ENCODE measurements around the gene RASAL2. TPM values are rescaled to one million over a fixed set of nuclear protein-coding genes. Genes with fewer than 3 reads are reported as not detected.

The RASAL2 gene
- total RNA-seq, 1 experiment from 2014 or later, result 22.2 TPM

DNA sequence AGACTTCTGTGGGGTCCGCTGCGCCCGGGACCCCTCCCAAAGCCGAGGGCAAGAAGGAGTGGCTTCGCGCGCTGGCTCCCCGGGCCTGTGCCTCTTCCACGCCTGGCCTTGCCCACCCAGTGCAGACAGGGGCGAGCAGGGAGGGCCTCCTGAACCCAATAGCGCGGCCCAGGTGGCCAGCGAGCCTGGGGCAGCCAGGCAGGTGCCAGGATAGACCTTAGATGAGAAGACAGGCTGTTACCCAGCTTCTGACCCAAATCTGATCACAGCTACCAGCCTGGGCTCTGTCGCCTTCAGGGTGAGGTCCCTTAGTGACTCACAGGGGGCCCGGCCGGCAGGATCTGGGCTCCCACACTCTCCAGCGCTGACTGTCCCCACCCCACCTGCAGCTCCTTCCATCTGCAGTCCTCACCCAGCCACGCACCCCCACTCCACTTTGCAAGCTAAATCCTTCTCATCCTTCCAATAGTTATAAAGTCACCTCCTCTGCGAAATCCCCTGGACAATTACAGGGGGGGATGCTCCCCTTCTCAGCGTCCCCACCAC, 393.2 kb downstream of the RASAL2 start:
- H3K18ac ChIP-seq (ENCODE audit: insufficient read length, low read depth, low read length), result no peak overlapping the region
- no peak overlapping the region for H3K4ac ChIP-seq (ENCODE audit: low read depth, low read length)
- H3K4me1 ChIP-seq (ENCODE audit: insufficient read depth, low read length), result no peaks in the 10 kb centered on the region
- no peaks in the 10 kb centered on the region for H3K9me3 ChIP-seq (ENCODE audit: control insufficient read depth, low read depth, low read length)
- WGBS (ENCODE audit: extremely low coverage, insufficient read length, low lambda C conversion rate), result no CpG with 5 or more reads among the region's 20 CpGs
- H3K36me3 Mint-ChIP-seq (ENCODE audit: insufficient read depth in 1 of 3, low read depth in 3 of 3), result no peaks in the 10 kb centered on the region; a peak in 1 of 7 replicates
- H3K27ac ChIP-seq (ENCODE audit: insufficient read length, low read depth, low read length), result no peak overlapping the region
- H2AK5ac ChIP-seq (ENCODE audit: insufficient read length, low read length), result no peak overlapping the region
- no peak overlapping the region for H3T11ph ChIP-seq (ENCODE audit: low read length)
- no peak overlapping the region for H4K8ac ChIP-seq (replicated peaks; ENCODE audit: insufficient read length, low read depth, low read length)
- H3K4me1 Mint-ChIP-seq, result peaks cover 3 to 9% of the 10 kb centered on the region in 2 experiments; a peak in 2 of 4 replicates
- H3K27me3 Mint-ChIP-seq (ENCODE audit: low read depth), result no peaks in the 10 kb centered on the region
- H3K79me2 ChIP-seq (ENCODE audit: insufficient read depth, low read length), result no peaks in the 10 kb centered on the region
- H3K79me1 ChIP-seq (ENCODE audit: insufficient read depth, low read depth, low read length, poor library complexity, severe bottlenecking), result no peaks in the 10 kb centered on the region
- H3K14ac ChIP-seq (ENCODE audit: insufficient read depth, low read length), result no peak overlapping the region
- H2AFZ ChIP-seq (ENCODE audit: low read length), result no peak overlapping the region
- H3K23me2 ChIP-seq (ENCODE audit: insufficient read length, low read depth, low read length, poor library complexity, severe bottlenecking), result no peaks in the 10 kb centered on the region
- no peak for DNase-seq
- no peak overlapping the region for H3K4me2 ChIP-seq (ENCODE audit: insufficient read depth, insufficient read length, low read length)
- no peak overlapping the region for H3K4me3 Mint-ChIP-seq
- H2BK120ac ChIP-seq (ENCODE audit: low read depth, low read length, poor library complexity, severe bottlenecking), result no peak overlapping the region
- no peaks in the 10 kb centered on the region for H4K20me1 ChIP-seq (ENCODE audit: control insufficient read depth, insufficient read depth, insufficient read length)
- no peak overlapping the region for H3K56ac ChIP-seq (ENCODE audit: insufficient read length, low read depth, low read length)
- no peak overlapping the region for H2BK5ac ChIP-seq (ENCODE audit: insufficient read length, low read length)
- no peak overlapping the region for H4K91ac ChIP-seq (ENCODE audit: insufficient read length, low read depth, low read length)
- H3K27ac Mint-ChIP-seq, result 0 out of 7 replicates have a peak overlapping the region, but pooled peaks of 1 of the 3 experiments have one; percentile 3
- H3K23ac ChIP-seq (ENCODE audit: insufficient read length, low read depth, low read length), result no peak overlapping the region
- H2BK20ac ChIP-seq (ENCODE audit: low read depth, low read length, poor library complexity, severe bottlenecking), result no peak overlapping the region
- H3K9ac ChIP-seq (ENCODE audit: extremely low read depth, insufficient read length, low read length), result no peak overlapping the region
- H4K5ac ChIP-seq (ENCODE audit: insufficient read length, low read depth, low read length), result no peak overlapping the region
- no peaks in the 10 kb centered on the region for H3K9me3 Mint-ChIP-seq
- no peak overlapping the region for H2BK15ac ChIP-seq (ENCODE audit: low read depth, low read length)
- TF ChIP-seq, protein P1, sequence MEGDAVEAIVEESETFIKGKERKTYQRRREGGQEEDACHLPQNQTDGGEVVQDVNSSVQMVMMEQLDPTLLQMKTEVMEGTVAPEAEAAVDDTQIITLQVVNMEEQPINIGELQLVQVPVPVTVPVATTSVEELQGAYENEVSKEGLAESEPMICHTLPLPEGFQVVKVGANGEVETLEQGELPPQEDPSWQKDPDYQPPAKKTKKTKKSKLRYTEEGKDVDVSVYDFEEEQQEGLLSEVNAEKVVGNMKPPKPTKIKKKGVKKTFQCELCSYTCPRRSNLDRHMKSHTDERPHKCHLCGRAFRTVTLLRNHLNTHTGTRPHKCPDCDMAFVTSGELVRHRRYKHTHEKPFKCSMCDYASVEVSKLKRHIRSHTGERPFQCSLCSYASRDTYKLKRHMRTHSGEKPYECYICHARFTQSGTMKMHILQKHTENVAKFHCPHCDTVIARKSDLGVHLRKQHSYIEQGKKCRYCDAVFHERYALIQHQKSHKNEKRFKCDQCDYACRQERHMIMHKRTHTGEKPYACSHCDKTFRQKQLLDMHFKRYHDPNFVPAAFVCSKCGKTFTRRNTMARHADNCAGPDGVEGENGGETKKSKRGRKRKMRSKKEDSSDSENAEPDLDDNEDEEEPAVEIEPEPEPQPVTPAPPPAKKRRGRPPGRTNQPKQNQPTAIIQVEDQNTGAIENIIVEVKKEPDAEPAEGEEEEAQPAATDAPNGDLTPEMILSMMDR (conservative IDR thresholded peaks at IDR 0.05), result no peak
- no peak overlapping the region for H2BK12ac ChIP-seq (ENCODE audit: insufficient read length, low read depth, low read length)
- H3K27me3 ChIP-seq (ENCODE audit: insufficient read depth, low read length), result no peaks in the 10 kb centered on the region
